OCI-LY1 (cell line): ENCODE measurements around the gene ANKRD55.

Experiments
- EZH2 ChIP-seq: fragments of 200-600 bp; sonication (generic), shearing (Covaris generic); IDR thresholded peaks from 2 replicates; pipeline ENCODE4 v1.8.0; 2017; ENCODE audit warnings: borderline replicate concordance, mixed run types, mild to moderate bottlenecking, antibody characterized with exemption, low read length, moderate library complexity, mixed read lengths
- TF ChIP-seq, protein P1 (sequence below): fragments of 200-600 bp; sonication (generic), shearing (Covaris generic); IDR thresholded peaks from 2 replicates; pipeline ENCODE4 v1.5.1; 2017; ENCODE audit warnings: mild to moderate bottlenecking, antibody characterized with exemption, low read length, moderate library complexity, mixed read lengths

DNA sequence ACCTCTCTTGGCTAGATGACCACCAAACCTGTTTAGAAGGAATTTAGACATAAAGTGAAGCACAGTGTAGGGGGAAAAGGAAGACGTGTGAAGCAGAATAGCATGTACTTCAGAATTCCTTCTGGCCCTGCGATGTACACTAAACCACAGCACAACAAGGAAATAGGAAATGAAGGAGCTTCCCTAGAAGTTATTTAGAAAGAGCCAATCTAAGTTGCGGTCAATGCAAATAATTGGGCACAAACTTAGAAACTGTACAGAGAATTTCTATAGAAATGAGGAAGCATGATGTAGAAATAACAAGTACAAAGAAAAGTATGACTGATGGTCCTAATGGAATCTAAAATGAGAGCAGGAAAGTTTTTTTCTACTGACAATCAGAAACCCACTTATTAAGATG lies 41.5 kb downstream of the ANKRD55 start:
- TF ChIP-seq, protein P1, sequence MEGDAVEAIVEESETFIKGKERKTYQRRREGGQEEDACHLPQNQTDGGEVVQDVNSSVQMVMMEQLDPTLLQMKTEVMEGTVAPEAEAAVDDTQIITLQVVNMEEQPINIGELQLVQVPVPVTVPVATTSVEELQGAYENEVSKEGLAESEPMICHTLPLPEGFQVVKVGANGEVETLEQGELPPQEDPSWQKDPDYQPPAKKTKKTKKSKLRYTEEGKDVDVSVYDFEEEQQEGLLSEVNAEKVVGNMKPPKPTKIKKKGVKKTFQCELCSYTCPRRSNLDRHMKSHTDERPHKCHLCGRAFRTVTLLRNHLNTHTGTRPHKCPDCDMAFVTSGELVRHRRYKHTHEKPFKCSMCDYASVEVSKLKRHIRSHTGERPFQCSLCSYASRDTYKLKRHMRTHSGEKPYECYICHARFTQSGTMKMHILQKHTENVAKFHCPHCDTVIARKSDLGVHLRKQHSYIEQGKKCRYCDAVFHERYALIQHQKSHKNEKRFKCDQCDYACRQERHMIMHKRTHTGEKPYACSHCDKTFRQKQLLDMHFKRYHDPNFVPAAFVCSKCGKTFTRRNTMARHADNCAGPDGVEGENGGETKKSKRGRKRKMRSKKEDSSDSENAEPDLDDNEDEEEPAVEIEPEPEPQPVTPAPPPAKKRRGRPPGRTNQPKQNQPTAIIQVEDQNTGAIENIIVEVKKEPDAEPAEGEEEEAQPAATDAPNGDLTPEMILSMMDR: no peak
- no peak for TF ChIP-seq EZH2
